HG02763 (cell line): ENCODE results near the gene SRC.
"Not testable (repeated sequence)": the region's sequence is repeated elsewhere in the genome, so short reads cannot be mapped to it uniquely, and the experiment has no call there.

ENCODE experiments used
- ATAC-seq: cut with Tn5 transposase; IDR thresholded peaks from one replicate; pipeline ENCODE4 v1.9.1; 2021; ENCODE audit warnings: mild to moderate bottlenecking, moderate library complexity; ENCODE audit not compliant: unreplicated experiment

Gene SRC

GRCh38 chr20:37335642-37336368, 10.1 kb upstream of the SRC start:
- ATAC-seq: no peak

- ATAC-seq: peak; percentile 55
These were observed 9.4 kb upstream of the SRC start for GRCh38 chr20:37336369-37337207.

GRCh38 chr20:37337208-37337991, 8.5 kb upstream of the SRC start:
- ATAC-seq: no peak

DNA sequence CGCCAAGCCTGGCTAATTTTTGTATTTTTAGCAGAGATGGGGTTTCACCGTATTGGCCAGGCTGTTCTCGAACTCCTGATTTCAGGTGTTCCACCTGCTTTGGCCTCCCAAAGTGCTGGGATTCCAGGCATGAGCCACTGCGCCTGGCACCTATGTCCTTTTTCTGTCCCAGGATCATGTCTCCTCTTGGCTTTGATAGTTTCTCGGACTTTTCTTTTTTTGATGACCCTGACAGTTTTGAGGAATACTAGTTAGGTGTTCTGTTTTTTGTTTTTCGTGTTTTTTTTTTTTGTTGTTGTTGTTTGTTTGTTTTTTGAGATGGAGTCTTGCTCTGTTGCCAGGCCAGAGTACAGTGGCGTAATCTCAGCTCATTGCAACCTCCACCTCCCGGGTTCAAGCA, 7.6 kb upstream of the SRC start:
- ATAC-seq: not testable (repeated sequence)

GRCh38 chr20:37339208-37339607, 6.7 kb upstream of the SRC start:
- no peak for ATAC-seq

DNA sequence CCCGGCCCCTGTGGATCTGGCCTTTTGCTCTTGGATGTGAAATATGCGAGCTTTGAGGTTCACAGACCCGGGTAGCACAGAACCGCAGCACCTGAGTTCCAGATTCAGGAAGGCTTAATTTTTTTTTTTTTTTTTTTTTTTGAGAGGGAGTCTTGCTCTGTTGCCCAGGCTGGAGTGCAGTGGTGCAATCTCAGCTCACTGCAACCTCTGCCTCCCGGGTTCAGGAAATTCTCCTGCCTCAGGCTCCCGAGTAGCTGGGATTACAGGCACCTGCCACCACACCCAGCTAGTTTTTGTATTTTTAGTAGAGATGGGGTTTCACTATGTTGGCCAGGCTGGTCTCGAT, 6.2 kb upstream of the SRC start:
- ATAC-seq: not testable (repeated sequence)

DNA sequence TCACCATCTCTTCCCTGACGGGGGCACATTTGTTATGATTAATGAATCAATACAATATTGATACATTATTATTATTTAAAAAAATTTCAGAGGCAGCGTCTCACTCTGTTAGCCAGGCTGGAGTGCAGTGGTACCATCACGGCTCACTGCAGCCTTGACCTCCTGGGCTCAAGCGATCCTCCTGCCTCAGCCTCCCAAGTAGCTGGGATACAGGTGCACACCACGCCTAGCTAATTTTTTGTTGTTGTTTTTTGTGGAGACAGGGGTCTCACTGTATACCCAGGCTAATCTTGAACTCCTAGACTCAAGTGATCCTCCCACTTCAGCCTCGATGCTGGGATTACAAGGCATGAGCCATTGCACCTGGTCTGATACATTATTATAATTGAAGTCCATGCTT, 4.9 kb upstream of the SRC start:
- no peak for ATAC-seq

GRCh38 chr20:37341632-37342031, 4.3 kb upstream of the SRC start:
- no peak for ATAC-seq

GRCh38 chr20:37342231-37343177, 3.4 kb upstream of the SRC start:
- no peak for ATAC-seq

GRCh38 chr20:37343212-37343993, 2.5 kb upstream of the SRC start:
- ATAC-seq: no peak

- no peak for ATAC-seq
These were observed 2.0 kb upstream of the SRC start for GRCh38 chr20:37343994-37344355.

DNA sequence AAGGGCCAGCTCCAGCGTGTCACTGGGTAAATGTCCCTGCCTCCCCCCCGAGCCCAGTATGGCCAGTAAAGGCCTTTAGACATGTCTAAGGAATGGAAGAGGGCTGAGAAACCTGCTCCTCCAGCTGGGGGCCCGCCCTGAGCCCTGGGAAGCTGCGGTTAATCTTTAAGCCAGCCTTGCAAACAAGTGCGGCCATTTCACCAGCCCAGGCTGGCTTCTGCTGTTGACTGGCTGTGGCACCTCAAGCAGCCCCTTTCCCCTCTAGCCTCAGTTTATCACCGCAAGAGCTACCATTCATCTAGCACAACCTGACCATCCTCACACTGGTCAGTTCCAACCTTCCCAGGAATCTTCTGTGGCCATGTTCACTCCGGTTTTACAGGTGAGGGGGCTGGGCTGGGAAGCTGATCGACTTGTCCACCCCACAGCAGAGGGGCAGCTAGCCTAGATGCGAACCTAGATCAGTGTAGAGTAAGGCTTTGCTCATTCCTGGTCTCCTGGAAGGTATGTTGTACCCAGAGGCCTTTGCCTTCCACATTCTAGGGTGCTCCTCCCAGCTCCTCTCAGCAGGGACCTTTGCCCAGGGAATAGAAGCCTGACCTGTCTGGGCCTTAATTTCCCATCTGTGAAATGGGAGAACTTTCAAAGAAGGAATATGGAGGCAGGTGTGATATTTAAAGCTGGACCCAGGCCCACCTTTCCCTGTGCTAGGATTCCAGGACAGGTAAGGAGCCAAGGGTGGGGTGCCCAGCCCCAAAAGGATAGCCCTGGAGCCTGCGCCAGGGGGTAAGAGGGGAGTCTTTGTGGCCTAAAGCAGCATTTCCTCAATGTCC, 1.2 kb upstream of the SRC start:
- ATAC-seq: no peak

- ATAC-seq: no peak
These were observed 245 bp downstream of the SRC start for GRCh38 chr20:37346236-37346534.

- ATAC-seq: no peak
These were observed 801 bp downstream of the SRC start for GRCh38 chr20:37346535-37347346.

DNA sequence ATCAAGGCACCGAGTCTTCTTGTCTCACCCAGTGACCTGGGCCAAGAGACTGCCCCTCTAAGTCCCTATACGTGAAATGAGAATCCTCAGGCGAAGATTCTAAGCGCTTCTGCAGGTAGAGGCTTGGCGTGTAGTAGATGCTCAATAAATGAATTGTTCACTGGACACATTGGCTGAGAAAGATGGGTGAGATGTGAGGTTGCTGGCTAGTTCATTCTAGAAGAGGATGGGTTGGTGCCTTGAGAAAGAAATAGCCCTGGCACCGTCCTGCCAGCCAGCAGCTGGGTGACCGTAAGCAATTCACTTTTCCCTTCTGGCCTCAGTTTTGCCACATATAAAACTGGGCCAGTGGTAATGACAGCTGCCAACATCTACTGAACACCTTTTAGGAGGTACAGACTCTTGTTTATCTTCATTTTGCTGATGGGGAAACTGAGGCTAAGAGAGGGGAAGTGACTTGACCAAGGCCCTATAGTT, 1.4 kb downstream of the SRC start:
- no peak for ATAC-seq

- ATAC-seq: no peak
These were observed 2.2 kb downstream of the SRC start for GRCh38 chr20:37347891-37348791.
